Endothelial cell of coronary artery (primary cell): ENCODE data around the gene SLITRK3. TPM values are rescaled to one million over a fixed set of nuclear protein-coding genes. Genes with fewer than 3 reads are reported as not detected.

Experiments
- total RNA-seq: library from RNA; depleted of rRNA; stranded (reverse); fragments of >200 nt; gene quantifications from 2 replicates; pipeline ENCODE4 v1.2.3, GENCODE V29; 2014

The SLITRK3 gene
- not detected in 2 replicates for total RNA-seq

GRCh38 chr3:165195640-165196576 lies at the start of gene SLITRK3:
Gene SLITRK3, minus strand, starts transcription at chr3:165196384. Its CDS starts 5,554 bp downstream, at chr3:165190830.

Other genes starting within 250 kb of the SLITRK3 start
- gene SI, start 117.9 kb downstream of the SLITRK3 start, total RNA-seq = not detected in 2 replicates